Peyer's patch (tissue), 4 donors: ENCODE results near the gene COL26A1.

Experiments used
- POLR2A ChIP-seq, 2 donors: fragments of 450-650 bp; IDR thresholded peaks; one replicate each; pipeline ENCODE4 v1.5.1; 2017; ENCODE audit warnings: antibody characterized with exemption in 2 of 2, mild to moderate bottlenecking in 2 of 2, moderate library complexity in 2 of 2
- TF ChIP-seq, protein P1 (sequence below), 6 experiments: fragments of 450-650 bp in 4 of 6; fragments of 200-600 bp in 2 of 6; sonication (generic) in 1 of 6; IDR thresholded peaks; one replicate each; pipeline ENCODE4 v1.5.1; 2017 to 2019; ENCODE audit warnings: antibody characterized with exemption in 6 of 6, mild to moderate bottlenecking in 3 of 6, moderate library complexity in 1 of 6

DNA sequence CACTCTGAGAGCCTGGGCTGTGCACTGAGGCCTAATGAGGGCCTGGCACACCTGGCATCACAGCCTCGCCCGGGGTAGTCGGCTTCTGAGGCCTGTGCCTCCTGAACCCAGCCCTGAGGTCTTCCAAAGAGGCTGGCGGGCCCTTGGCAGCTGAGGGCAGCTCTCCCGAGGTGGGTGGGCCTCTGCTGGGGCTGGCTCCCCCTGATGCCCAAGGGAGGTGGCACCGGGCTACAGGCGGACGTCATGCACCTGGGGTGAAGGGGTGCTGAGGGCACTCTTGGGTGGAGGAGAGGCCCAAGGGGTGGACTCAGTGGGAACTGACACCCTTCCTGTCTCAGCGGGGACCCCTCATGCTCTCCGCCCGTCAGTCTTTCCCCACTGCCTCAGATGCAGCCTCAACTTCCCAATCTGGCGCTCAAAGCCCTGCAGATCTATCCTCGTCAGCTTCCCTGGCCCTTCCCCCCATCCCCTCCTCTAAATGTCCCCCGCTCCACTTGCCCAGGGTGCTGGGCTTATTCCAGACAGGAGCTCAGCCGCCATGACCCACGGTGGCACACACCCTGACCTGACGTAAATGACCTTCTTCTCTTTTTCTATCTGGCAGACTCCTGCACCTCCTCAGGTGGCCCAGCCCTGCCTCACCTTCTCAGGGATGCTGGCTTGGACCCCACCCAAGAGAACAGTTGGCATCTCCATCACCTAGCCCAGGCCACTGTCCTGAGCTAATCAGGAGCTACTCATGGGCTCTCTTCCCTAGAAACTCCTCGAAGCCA, 228.2 kb downstream of the COL26A1 start:
- TF ChIP-seq, protein P1, sequence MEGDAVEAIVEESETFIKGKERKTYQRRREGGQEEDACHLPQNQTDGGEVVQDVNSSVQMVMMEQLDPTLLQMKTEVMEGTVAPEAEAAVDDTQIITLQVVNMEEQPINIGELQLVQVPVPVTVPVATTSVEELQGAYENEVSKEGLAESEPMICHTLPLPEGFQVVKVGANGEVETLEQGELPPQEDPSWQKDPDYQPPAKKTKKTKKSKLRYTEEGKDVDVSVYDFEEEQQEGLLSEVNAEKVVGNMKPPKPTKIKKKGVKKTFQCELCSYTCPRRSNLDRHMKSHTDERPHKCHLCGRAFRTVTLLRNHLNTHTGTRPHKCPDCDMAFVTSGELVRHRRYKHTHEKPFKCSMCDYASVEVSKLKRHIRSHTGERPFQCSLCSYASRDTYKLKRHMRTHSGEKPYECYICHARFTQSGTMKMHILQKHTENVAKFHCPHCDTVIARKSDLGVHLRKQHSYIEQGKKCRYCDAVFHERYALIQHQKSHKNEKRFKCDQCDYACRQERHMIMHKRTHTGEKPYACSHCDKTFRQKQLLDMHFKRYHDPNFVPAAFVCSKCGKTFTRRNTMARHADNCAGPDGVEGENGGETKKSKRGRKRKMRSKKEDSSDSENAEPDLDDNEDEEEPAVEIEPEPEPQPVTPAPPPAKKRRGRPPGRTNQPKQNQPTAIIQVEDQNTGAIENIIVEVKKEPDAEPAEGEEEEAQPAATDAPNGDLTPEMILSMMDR (IDR thresholded peaks at IDR 0.05): no peak
- TF ChIP-seq POLR2A (IDR thresholded peaks at IDR 0.05): no peak
